ENCODE data around the gene TMIGD3.

Gene TMIGD3

DNA sequence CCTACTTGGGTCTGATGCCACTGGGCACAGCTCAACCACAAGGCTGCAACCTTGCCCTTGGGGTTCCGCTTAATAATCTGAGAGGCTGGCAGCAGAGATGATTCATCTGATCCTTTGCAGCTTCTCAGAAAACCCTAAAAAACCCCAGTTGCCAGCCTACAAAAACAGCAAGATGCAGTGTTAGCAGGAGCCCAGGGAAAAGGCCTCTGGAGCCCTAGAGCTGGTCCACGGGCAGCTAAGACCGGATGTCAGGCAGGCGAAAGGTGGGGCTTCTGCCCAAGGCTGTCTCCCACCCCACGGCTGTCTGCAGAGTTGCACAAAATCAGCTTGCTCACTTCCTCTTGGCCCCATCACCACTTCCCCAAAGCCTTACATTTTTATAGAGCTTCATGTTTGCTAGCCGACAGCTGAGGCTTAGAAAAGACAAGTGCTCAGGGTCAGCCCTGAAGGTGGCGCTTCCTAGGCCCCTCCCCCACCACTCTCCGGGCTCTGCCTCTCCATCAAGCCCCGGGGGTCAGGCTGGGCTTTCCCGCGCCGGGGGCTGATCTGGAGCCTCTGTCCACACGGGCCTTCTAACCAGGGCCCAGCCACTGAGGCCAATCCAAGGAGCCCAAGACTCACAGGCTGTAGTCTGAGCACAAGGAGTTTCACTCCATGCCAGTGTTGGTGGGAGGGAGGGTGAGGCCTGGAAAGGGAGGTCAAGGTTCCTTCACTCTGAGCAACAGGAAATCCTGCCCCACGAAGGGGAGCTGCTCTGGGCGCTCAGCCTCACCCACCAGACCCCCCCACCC is 4.2 kb upstream of the TMIGD3 start:
- peak; percentile 74 for DNase-seq (ENCODE audit: low spot score)

GRCh38 chr1:111506561-111506960 is 3.1 kb upstream of the TMIGD3 start:
- no peak for DNase-seq (ENCODE audit: low spot score)

DNA sequence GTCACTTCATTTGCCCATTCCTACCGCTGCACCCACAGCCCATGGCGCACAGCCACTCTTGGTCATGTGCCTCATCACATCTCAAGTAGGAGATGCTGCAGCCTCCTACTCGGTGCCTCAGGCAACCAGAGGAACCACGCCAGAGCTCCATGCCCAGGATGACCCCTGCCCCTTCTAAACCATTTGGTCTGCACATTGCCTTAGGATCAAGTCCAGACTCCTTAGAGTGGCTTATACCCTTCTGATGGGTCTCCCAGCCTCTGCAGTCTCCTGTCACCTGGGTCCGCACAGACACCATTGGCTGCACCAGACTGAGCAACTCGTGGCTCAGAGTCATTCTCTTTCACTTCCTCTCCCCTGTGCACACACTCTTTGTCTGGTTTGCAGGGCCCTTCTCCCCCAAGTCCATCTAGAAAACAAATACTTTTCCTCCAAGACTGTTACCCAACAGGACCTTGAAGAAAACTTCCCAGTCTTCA is 2.2 kb upstream of the TMIGD3 start:
- DNase-seq (ENCODE audit: low spot score) = peak; percentile 66

DNA sequence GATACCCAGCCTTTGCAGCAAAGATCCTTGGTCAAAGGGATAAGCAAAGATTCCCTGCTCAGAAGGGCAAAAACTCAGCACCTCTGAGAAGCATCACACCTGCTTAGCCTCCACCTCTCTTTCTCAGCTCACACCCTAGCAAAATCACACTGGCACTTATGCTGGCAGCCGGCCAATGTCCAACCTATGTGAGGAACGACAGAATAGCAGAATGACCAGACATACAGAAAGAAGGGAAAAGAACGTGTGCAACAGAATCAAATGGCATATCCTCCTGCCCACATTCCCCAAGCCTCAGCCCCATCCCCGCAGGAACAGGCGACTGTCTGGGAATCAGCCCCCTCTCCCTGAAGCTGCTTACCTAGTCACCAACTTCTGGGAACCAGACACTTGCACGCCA is 664 bp upstream of the TMIGD3 start:
- DNase-seq (ENCODE audit: low spot score) = no peak

- DNase-seq (ENCODE audit: low spot score) = no peak
Observed at GRCh38 chr1:111501645-111502044, 1.8 kb downstream of the TMIGD3 start.

- DNase-seq (ENCODE audit: low spot score) = peak; percentile 75
Observed at GRCh38 chr1:111499026-111499785, 4.2 kb downstream of the TMIGD3 start.

DNA sequence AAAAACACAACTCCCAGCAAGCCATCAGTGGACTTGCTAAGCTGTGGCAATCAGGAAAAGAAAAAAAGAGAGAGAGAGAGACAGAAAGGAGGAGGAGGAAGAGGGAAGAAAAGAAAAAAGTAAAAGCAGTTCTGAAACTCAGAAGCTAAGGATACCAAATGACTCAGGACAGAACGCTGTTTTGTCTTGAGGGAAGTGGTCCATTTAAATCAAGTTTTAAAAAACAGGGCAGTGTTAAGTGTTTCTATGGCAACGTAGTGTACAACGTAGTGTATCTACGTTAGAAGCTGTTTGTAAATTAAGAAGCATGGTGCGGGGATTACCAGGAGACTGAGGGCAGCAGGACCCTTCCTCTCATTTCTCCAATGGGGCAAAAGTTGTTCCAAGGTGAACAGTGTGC is 5.8 kb downstream of the TMIGD3 start:
- no peak for DNase-seq (ENCODE audit: low spot score)

GRCh38 chr1:111496398-111496797 is 7.0 kb downstream of the TMIGD3 start:
- DNase-seq (ENCODE audit: low spot score) = no peak

GRCh38 chr1:111491070-111491469 is 12.4 kb downstream of the TMIGD3 start:
- DNase-seq (ENCODE audit: low spot score) = no peak

- DNase-seq (ENCODE audit: low spot score) = no peak
Observed at GRCh38 chr1:111490220-111490619, 13.2 kb downstream of the TMIGD3 start.

DNA sequence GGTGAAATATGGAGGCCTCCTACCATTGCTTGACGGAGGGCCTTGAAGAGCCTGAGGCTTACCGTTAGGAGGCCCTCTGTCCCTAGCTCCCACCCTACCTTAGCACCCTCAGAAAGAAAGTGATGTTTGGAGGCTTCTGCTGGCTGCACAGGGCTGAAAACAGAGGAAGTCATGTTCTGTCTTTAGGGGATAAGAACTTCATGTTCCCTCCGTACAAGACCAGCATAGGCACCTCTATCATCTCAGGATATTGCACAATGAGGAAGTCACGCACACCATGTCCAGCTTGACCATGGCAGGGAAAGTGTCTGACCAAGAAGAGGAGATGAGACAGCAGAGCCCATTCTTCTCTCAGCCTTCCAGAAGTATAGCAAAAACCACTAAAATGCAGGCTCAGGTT is 13.8 kb downstream of the TMIGD3 start:
- peak; percentile 62 for DNase-seq (ENCODE audit: low spot score)

DNA sequence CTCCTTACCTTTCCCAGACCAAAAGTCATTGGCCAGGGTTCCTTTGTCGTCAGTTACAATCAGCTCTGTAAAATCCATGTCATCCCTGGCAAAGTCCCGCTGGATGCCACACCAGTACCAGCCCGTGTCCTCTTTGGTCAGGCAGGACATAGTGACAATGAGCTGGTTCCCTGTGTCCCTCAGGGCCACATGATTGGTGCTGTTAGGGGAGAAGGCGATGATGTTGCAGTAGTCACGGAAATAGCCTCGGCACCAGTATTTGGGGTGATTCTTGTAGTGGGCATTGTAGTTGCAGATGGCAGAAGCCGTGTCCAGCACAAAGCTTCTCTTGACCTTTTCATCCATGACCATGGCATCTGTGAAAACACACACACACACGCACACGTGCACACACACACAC is 14.8 kb downstream of the TMIGD3 start:
- DNase-seq (ENCODE audit: low spot score) = peak; percentile 68

GRCh38 chr1:111487133-111487532 is 16.3 kb downstream of the TMIGD3 start:
- no peak for DNase-seq (ENCODE audit: low spot score)

DNA sequence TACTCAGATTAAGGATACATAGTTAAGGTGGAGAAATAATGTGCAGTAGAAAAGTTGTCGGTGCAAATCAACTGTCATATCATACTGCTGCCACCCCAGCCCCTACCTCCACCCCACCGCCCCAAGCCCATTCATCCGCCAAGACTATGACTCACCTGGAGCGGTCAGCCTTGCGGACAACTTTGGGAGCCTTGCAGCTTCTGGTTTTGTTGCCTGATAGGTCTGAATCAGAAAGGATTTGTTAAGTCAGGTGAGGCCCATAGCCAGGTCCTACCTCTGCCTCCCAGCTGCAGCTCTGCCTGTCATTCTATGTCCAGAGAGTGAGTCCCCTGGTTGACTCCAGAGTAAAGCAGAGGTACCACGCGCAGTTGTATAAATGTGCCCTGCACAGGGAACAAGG is 17.0 kb downstream of the TMIGD3 start:
- no peak for DNase-seq (ENCODE audit: low spot score)

DNA sequence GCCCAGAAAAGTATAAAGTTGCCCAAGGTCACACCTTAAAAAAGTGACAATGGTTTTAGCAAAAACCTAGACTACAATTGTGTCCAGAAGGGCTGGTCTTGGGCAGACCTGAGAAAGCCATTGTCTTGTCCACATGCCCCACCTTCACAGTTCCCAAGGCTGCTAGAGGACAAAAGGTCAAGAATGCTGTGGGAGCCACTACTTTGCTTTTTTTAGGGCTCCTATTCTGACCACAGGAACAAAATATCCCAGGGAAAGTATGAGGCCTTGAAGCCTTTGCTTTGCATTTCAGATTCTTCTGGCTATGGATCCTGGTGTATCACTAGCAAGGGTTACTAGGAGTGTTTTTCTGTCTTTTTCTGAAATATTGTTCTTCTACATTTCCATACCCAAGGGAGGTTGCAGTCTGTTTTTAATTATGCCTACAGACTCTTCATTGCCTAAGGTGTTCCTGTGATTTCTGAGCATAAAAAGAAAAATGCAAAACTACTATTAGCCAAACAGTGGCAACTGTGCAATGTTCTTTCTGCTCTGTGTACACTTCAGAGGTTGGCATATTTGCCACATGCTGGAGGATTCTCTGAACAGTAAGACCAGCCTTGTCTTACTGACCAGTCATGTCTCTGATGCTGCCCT is 18.9 kb downstream of the TMIGD3 start:
- DNase-seq (ENCODE audit: low spot score) = no peak

GRCh38 chr1:111483876-111484275 is 19.6 kb downstream of the TMIGD3 start:
- DNase-seq (ENCODE audit: low spot score) = no peak

GRCh38 chr1:111483166-111483565 is 20.3 kb downstream of the TMIGD3 start:
- DNase-seq (ENCODE audit: low spot score) = no peak

GRCh38 chr1:111481387-111482221 is 21.8 kb downstream of the TMIGD3 start:
- DNase-seq (ENCODE audit: low spot score) = peak; percentile 85

- no peak for DNase-seq (ENCODE audit: low spot score)
Observed at GRCh38 chr1:111480674-111481073, 22.8 kb downstream of the TMIGD3 start.

DNA sequence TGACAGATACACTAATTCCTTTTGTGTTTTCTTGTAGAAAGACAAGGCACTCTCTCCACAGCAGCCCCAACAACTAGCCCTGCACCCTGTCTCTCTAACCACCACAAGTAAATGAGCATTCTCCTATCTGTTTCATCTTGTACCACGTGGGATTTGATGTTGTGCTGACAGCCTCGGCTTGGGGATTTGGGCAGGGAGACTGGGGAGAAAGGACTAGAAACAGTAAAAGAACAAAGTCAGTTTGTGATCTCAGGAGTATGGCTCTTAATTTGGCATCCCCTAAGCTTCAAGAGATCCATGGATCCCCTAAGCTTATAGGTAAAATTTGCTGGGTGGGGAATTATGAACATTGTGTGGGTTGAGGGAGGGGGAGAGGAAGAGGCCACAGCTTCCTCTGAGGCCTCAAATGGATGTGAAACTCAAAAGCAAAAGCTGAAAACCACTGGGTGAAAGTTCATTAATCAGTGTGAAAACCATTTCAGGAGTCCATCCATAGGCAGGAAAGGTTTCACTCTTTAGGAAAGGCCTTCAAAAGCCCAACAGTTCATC is 26.6 kb downstream of the TMIGD3 start:
- DNase-seq (ENCODE audit: low spot score) = no peak

DNA sequence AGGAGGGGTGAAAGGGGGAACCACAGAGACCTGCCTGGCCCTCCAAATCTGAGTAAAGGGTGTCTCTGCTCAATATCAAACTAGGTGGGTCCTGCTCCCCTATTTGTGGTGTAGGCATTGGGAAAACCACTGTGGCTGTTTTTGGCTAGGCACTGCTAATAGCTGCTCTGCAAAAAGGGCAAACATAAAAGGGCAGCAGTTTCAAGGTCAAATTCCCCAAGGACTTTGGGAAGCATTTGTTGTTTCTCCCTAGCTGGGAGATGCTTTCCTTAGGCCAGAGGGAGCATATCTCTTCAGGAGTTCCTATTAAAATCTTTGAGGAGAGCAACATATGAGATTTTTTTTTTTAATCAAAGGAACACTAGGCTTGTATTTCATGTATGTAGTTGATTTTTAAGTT is 27.2 kb downstream of the TMIGD3 start:
- DNase-seq (ENCODE audit: low spot score) = no peak

GRCh38 chr1:111475701-111476100 is 27.7 kb downstream of the TMIGD3 start:
- no peak for DNase-seq (ENCODE audit: low spot score)

Data from globus pallidus (tissue), 1 donor.